HG02884 (cell line): ENCODE results near the gene BARX2.

Source experiments
- ATAC-seq: cut with Tn5 transposase; IDR thresholded peaks from one replicate; pipeline ENCODE4 v1.9.1; 2021; ENCODE audit warnings: mild to moderate bottlenecking, moderate library complexity; ENCODE audit not compliant: unreplicated experiment

Gene BARX2

GRCh38 chr11:129373489-129373953 is 2.1 kb upstream of the BARX2 start:
- ATAC-seq, result no peak

GRCh38 chr11:129374081-129374992 is 1.3 kb upstream of the BARX2 start:
- no peak for ATAC-seq

GRCh38 chr11:129374993-129375750 is 476 bp upstream of the BARX2 start:
- ATAC-seq, result no peak

- ATAC-seq, result no peak
These were observed 1.2 kb downstream of the BARX2 start for GRCh38 chr11:129376658-129377341.

GRCh38 chr11:129377739-129378138 is 2.1 kb downstream of the BARX2 start:
- ATAC-seq, result no peak

GRCh38 chr11:129380413-129380812 is 4.8 kb downstream of the BARX2 start:
- ATAC-seq, result no peak

- no peak for ATAC-seq
These were observed 6.9 kb downstream of the BARX2 start for GRCh38 chr11:129382583-129382982.

DNA sequence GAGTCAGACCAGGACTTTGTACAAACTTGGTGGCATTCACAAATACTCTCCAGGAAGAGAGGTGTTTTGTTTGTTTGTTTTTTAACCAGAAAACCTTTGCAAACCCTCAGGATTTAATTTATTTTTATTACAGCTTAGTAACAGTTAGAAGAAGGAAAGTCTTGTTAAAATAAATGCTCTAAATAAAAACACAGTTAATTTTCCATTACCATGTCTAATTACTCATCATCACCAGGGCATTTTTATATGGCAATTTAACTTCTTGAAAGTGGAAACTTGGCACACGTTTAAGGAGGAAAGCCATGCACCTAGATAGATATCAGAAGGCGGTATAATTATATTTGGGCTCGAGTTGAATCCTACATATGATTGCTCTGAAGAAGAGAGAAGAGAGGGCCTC is 7.4 kb downstream of the BARX2 start:
- no peak for ATAC-seq

GRCh38 chr11:129383502-129383901 is 7.9 kb downstream of the BARX2 start:
- ATAC-seq, result no peak

GRCh38 chr11:129384415-129384814 is 8.8 kb downstream of the BARX2 start:
- no peak for ATAC-seq

- no peak for ATAC-seq
These were observed 10.2 kb downstream of the BARX2 start for GRCh38 chr11:129385801-129386200.

DNA sequence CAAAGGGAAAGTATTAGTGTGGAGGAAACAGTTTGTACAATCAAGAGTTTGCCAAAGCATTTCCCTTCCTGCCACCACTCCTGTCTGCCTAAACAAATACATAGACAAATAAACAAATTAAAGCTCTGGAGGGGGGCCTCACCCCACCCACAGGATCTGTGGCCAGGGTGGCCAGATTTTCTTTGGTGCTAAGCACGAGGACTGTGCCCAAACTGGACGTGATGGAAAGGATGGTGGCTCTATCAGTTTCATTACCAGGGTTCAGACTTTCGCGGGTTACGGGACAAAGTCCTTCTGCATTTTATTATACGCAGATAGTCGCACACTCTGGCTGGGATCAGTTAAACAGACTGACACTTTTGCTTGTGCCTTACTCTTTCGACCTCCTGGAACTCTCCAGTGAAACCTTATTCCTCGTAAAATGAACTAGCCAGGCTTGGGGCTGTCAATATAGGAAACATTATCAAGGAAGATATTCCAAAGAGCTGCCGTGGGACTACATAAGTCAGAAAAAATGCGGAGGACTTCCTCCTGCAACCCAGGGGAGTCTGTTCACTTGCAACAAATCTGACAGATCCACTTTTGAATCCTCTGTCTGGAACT is 11.2 kb downstream of the BARX2 start:
- ATAC-seq, result no peak

GRCh38 chr11:129387434-129387833 is 11.8 kb downstream of the BARX2 start:
- ATAC-seq, result no peak

DNA sequence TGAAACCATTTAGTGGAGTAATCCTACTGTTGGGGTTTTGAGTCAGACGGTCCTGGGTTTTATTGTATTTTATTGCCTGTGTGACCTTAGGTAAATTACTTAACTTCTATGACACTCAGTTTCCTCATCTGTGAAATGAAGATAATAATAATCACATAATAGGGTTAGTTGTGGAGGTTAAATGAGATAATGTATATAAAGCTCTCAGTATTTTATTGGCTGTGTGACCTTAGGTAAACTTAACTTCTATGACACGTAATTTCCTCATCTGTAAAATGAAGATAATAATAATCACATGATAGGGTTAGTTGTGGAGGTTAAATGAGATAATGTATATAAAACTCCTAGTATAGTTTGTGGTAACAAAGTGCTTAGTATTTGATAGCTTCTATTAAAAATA is 13.2 kb downstream of the BARX2 start:
- ATAC-seq, result no peak

GRCh38 chr11:129390303-129390821 is 14.7 kb downstream of the BARX2 start:
- ATAC-seq, result no peak

- ATAC-seq, result no peak
These were observed 15.7 kb downstream of the BARX2 start for GRCh38 chr11:129391360-129391759.

DNA sequence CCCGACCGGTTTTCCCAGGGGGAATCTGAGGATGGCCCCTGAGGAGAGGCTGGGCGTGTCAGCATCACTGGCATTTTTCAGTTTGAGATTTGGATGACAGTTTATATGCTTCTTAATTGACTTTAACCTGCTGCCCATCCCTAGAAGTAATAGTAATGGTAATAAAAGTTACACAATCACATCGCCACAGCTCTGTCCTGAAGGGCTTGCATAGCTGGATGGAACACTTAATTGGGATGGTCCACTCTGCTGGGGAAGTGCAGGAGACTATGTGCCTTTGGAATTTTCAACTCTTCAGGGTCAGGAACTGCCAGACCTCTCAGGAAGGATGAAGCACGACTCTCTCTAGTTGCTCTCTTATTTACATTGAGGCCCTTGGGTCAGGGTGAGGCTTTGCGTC is 16.2 kb downstream of the BARX2 start:
- ATAC-seq, result no peak

DNA sequence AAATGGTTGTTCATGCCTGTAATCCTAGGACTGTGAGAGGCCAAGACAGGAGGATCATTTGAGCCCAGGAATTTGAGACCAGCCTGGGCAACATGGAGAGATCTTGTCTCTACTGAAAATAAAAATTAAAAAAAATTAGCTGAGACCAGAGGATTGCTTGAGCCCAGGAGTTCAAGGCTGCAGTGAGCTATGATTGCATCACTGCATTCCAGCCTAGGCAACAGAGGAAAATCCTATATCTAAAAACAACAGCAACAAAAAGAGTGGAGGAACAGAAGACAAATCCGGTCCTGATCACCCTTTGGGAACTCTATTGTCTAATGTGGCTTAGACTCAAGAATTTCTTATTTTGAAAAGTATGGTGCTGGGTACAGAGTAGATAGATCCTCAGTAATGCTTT is 17.3 kb downstream of the BARX2 start:
- ATAC-seq, result no peak

DNA sequence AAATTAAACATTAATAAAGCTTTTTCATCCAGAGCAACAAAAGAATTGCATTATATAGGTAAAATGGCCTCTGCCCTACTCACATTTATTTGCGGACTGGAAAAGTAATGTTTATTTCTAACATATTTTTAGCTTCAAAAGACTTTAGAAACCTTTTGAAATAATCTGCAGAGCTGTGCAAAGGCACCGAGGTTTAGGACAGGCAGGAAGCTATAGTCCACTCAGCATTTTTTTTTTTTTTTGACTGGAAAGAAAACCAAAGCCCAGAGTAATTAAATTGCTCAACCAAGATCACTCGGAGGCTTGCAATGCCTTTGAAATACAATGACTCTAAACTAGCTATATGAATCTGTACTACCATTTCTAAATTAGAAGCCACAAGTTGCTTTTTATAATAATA is 19.1 kb downstream of the BARX2 start:
- no peak for ATAC-seq

DNA sequence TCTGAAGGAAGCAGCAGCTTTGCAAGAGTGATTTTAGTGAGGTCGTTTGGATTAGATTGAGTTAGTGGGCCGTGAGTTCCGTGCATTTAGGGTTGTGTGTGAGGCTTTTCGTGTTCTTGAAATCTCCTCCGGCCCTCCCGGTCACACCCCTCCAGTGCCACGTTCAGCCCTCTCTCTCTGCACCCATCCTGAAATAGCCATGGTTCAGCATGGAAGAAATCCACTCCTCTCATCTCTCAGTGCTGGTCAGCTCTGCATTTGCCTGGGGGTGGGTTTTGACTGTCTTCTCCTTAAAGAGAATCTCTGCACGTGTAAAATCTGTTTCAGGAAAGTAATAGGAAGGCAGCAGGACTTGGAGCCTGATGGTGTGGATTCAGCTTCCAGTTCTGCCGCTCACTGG is 19.8 kb downstream of the BARX2 start:
- ATAC-seq, result no peak

DNA sequence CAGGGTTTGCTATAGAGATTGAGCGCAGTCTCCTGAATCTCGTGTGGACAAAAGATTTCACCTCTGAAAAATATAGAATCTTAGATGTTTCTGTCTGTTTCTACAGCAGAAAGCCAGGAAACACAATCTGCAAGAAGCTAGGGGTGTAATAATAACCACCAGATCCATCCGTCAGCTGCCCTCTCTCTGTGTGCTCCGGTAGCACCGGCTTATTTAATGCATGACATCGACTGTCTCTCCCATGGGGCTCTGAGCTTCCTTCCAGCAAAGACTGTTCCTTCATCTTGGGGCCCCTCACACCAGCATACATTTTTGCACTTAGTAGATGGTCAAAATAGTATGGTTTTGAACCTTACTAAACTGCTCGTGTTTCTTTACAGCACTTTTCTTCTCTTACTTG is 20.2 kb downstream of the BARX2 start:
- ATAC-seq, result no peak
